Stimulated activated CD8-positive, alpha-beta memory T cell treated with anti-CD3 and anti-CD28 coated beads, Interleukin-4, amount 100 ng/mL, for 24 hours (primary cell): ENCODE measurements around the gene DHH.
A peak's percentile ranks its signal among the peaks of the same experiment; 100 is the strongest.

Source experiments
- DNase-seq: peaks from one replicate; pipeline ENCODE4 v3.0.0-alpha.2; 2020; ENCODE audit warnings: low read depth

The DHH gene

DNA sequence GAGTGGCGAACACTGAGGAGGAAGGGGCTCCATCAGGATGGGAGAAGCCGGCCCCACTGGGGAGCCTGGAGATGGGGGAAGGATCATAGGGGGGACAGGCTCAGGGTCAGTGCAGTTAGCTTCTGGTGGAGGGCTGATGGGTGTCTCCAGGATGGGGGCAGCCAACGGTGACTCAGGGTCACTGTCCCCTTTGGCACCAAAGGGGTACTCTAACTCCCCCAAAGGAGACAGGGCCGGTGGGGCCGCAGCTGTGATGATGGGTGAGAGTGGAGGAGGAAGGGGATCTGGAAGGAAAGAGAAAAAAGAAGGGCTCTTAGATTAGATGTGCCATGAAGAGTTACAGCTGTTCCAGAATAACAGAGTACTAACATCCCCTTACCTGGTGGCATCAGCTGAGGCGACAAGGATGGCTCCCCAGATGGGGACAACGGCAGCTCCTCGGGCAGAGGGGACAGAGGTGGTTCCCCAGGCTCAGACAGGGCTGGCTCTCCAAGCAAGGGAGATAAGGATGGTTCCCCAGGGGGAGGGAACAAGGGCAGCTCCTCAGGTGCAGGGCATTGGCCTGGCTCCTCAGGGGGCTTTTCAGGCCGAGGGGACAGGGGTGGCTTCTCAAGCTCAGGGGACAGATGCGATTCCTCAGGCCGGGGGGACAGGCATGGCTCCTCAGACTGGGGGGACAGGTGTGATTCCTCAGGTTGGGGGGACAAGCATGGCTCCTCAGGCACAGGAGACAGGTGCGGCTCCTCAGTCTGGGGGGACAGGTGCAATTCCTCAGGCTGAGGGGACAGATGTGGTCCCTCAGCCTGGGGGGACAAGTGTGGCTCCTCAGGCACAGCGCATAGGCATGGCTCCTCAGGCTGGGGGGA is 43.9 kb downstream of the DHH start:
- no peak for DNase-seq

DNA sequence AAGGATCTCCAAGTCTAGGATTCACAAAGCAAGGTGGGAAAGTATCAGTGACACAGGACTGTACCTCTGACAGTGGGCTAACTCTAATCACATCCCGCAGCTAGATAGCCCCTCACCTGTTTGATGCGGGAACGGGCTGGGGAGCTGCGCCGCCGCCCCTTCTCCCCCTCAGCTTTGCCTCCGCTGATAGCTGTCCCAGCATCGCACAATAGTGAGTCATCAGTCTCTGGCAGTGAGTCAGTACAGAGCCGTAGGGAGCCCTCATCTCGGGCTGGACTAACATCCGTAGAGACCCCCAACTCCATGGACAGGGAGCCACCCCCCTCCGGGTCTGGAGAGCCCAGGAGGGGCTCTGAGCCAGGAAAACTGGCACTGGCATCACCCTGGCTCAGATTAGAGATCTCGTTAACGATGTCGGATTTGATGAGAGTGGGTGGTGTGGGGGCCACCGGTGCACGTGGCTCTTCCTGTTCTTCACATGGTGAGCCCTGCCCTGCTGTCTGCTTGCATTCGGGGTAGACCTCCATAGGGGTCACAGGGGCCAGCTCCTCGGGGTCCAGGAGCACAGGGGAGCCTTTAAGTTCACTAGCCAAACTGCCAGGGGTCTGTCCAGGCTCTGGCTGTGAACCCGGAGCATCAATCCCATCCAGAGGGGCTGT is 44.9 kb downstream of the DHH start:
- DNase-seq: no peak

DNA sequence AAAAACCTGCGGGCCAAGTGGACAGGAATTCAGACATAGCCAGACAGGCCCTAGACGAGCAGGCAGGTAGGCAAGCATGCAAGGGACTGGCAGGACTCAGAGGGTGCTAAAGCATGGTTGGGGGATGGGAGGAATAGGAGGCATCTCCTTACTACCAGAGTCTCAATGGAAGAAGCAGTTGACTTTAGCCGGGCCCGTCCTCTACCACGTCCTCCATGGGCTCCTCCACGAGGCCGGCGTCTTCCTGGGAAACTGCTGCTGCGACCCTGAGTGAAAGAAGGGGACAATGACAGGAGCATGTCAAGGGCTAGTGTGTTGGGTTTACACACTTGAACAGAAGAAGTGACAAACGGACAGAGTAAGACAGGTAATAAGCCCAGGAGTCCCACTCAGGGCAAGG is 45.6 kb downstream of the DHH start:
- no peak for DNase-seq

DNA sequence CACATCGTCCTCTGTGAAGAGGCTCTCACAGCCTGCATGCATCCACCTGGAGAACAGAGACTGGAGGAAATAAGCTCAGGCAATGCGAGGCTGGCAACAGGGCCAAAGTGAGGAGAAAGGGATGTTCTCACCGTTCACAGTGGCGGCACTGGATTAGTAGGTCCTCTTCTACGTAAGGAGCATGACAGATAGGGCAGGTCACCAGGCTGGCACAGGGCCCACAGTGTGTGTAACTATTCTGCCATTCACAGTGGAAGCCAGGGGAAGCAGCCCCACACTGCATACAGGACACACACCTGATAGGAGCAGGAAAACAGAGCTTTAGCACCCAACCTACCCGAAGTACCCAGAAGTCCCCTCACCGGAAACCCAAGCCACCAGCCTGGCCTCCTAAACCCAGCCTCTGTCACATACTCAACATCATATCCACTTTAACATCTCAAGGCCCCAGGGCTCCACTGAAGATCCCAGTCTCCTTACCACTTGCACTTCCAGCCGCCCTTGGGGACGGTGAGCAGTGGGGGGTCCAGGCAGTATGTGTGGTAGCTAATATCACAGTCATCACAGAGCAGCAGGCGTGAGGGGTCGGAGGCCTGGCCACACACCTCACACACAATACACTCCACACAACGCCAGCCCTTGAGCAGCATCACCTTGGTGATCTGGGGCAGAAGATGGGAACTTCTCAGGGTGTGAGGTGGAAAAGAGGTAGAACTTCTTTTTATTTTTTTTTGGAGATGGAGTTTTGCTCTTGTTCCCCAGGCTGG is 48.3 kb downstream of the DHH start:
- no peak for DNase-seq

GRCh38 chr12:49044660-49045059 is 49.9 kb downstream of the DHH start:
- DNase-seq: no peak

- DNase-seq: peak; percentile 77
Observed at GRCh38 chr12:49043856-49044258, 50.7 kb downstream of the DHH start.

GRCh38 chr12:49043241-49043640 is 51.4 kb downstream of the DHH start:
- DNase-seq: no peak

GRCh38 chr12:49041881-49042484 is 52.6 kb downstream of the DHH start:
- no peak for DNase-seq

- no peak for DNase-seq
Observed at GRCh38 chr12:49041036-49041880, 53.3 kb downstream of the DHH start.

DNA sequence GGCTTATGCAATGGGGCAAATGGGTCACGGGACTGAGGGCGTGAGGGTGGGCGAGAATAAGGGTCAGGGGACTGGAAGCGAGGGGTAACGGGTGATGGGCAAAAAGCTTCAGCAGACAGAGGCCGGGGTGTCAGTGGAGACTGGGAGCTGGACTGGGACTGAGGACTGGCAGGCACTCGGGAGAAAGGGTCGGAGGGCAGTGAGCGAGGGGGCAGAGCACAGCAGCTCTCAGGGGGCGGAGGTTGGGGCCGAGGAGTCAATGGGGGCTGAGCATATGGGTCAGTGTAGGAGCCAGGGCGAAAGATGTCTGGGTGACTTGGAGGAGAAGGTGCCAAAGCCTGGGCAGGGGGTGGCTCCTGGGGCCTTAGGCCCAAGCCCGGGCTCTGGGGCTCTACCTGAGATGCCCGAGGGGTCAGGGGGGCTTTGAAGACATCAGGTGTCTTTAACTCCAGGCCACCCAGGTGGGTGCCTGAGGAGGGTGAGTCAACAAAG is 54.2 kb downstream of the DHH start:
- DNase-seq: no peak

- DNase-seq: no peak
Observed at GRCh38 chr12:49039421-49040363, 54.9 kb downstream of the DHH start.

- DNase-seq: no peak
Observed at GRCh38 chr12:49038291-49038955, 56.2 kb downstream of the DHH start.

DNA sequence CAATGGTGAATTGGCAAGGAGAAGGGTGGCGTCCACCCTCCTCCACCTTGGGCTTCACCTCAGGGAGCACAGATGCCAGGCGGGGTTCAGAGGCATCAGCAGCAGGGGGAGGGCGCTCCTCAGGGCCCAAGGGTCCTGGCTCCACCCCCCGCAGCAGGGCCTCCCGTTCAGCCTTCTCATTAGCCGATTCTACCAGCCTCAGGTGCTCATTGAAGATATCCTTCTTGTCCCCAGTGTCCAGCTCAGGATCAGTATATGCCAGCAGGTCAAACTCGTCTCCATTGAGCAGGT is 56.7 kb downstream of the DHH start:
- DNase-seq: no peak

DNA sequence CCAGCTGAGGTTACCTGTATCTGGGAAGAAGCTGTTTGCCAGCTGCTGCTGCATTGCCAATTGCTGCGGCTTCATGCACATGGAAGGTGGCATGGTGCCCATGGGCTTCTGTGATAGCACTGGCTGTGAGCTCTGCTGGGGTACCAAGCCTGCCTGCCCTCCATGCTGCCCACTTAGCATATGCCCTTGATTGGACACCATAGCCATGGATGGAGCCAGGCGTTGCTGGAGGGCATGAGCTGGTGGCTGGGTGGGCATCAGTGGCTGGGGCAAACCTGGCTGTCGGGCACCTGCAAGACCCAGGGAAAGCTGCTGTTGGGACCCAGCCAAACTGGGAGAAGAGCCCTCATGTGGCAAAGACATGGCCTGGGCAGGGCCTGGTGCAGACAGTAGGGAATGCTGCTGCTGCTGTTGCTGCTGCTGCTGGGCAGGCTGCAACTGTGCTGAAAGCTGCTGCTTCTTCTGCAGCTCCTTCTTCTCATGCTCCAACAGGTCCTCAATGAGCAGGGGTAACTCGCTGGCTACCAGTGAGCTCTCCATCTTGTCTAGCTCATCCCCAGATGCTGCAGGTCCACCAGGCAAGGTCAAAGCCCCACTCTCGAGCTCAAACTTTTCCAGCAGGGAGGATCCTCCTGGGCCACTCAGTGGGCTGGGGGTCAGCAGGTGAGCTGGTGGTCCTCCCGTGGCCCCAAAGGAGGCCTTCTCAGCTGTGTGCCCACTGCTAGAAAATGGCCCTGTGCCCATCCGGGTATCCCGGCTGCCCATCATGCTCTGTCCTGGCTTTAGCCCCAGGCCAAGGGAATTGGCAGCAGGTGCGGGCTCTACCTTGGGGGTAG is 57.3 kb downstream of the DHH start:
- no peak for DNase-seq
